GM12875 (cell line): ENCODE results near the gene MEF2C.

Source experiments
- H3K4me3 ChIP-seq: one replicate; pipeline ENCODE4 v1.5.1; 2011; ENCODE audit warnings: low read depth, low read length, control low read depth
- CTCF ChIP-seq: IDR thresholded peaks from 2 replicates; pipeline ENCODE4 v1.5.1; 2011; ENCODE audit warnings: low read depth, mild to moderate bottlenecking, control low read depth, inconsistent platforms, low read length, moderate library complexity, borderline replicate concordance; ENCODE audit not compliant: insufficient read depth

MEF2C gene

GRCh38 chr5:88718736-88719135 lies 164.2 kb downstream of the MEF2C start:
- no peak overlapping the region for H3K4me3 ChIP-seq
- no peak for TF ChIP-seq CTCF

- TF ChIP-seq CTCF, result no peak
- no peak overlapping the region for H3K4me3 ChIP-seq
Observed at GRCh38 chr5:88716101-88716500, 166.9 kb downstream of the MEF2C start.

GRCh38 chr5:88715503-88715902 lies 167.5 kb downstream of the MEF2C start:
- no peak overlapping the region for H3K4me3 ChIP-seq
- TF ChIP-seq CTCF, result no peak

GRCh38 chr5:88713818-88714217 lies 169.2 kb downstream of the MEF2C start:
- no peak for TF ChIP-seq CTCF
- H3K4me3 ChIP-seq, result no peak overlapping the region

GRCh38 chr5:88708682-88709398 lies 174.1 kb downstream of the MEF2C start:
- no peak overlapping the region for H3K4me3 ChIP-seq
- no peak for TF ChIP-seq CTCF

GRCh38 chr5:88708021-88708420 lies 175.0 kb downstream of the MEF2C start:
- no peak for TF ChIP-seq CTCF
- no peak overlapping the region for H3K4me3 ChIP-seq

- TF ChIP-seq CTCF, result no peak
- H3K4me3 ChIP-seq, result no peak overlapping the region
Observed at GRCh38 chr5:88707216-88707965, 175.6 kb downstream of the MEF2C start.
